A549 (cell line): Measurements from ENCODE around the gene NMNAT2. TPM values are rescaled to one million over a fixed set of nuclear protein-coding genes. Genes with fewer than 3 reads are reported as not detected.

Experiments
- ATAC-seq, 2 experiments: fragments of 200-7000 bp in 1 of 2; fragments of >200 bp in 1 of 2; cut with Nextera tagmentation in 1 of 2; cut with Tn5 transposase in 1 of 2; 3 replicates each; pipeline versions ENCODE4 v1.8.0 to v1.9.1; 2018 to 2020; ENCODE audit warnings: mild to moderate bottlenecking in 1 of 2, moderate library complexity in 1 of 2
- CTCF ChIA-PET: fragments of 300-600 bp; sonication (Branson Sonifier 250); formaldehyde crosslinking; extraction: SDS; loops from one replicate; lab custom pipeline; 2021; ENCODE audit warnings: antibody characterized with exemption, inconsistent platforms; lab: Yijun Ruan, JAX
- POLR2A ChIA-PET: fragments of 350-600 bp; formaldehyde crosslinking; extraction: SDS; loops from one replicate; lab custom pipeline; 2021; ENCODE audit warnings: antibody characterized with exemption, inconsistent platforms; lab: Yijun Ruan, JAX
- DNase-seq, 2 experiments: peaks; one replicate each; pipeline versions ENCODE4 v3.0.0 to v3.0.0-alpha.2; 2011 to 2016; ENCODE audit warnings: low read depth in 1 of 2, low spot score in 1 of 2
- FAIRE-seq: peaks from 2 replicates; lab custom pipeline; 2011; peaks lifted over from hg19 to GRCh38; lab: Jason Lieb, UNC
- H3K27ac ChIP-seq, 2 experiments: fragments of >200 bp; sonication (Bioruptor Twin); formaldehyde crosslinking; 3 replicates each; pipeline ENCODE4 v1.5.1; 2016 to 2017
- H3K4me1 ChIP-seq: fragments of >200 bp; sonication (Bioruptor Twin); formaldehyde crosslinking; 3 replicates; pipeline ENCODE4 v1.6.1; 2016
- H3K4me2 ChIP-seq: fragments of >200 bp; sonication (Bioruptor Twin); formaldehyde crosslinking; 3 replicates; pipeline ENCODE4 v1.6.1; 2016
- H3K4me3 ChIP-seq: fragments of >200 bp; sonication (Bioruptor Twin); formaldehyde crosslinking; 3 replicates; pipeline ENCODE4 v1.5.1; 2016
- H3K9me3 ChIP-seq: fragments of >200 bp; sonication (Bioruptor Twin); formaldehyde crosslinking; 3 replicates; pipeline ENCODE4 v1.6.1; 2016
- CBX2 ChIP-seq: fragments of 200-600 bp; sonication (generic); IDR thresholded peaks from 2 replicates; pipeline ENCODE4 v1.6.1; 2016; ENCODE audit warnings: low read depth, mild to moderate bottlenecking, borderline replicate concordance
- CBX8 ChIP-seq: fragments of 200-600 bp; sonication (generic); IDR thresholded peaks from 2 replicates; pipeline ENCODE4 v1.6.1; 2016
- CHD4 ChIP-seq: fragments of 200-600 bp; sonication (generic); IDR thresholded peaks from 2 replicates; pipeline ENCODE4 v1.6.1; 2016; ENCODE audit warnings: antibody characterized with exemption, mild to moderate bottlenecking, borderline replicate concordance
- CTCF ChIP-seq: fragments of >200 bp; sonication (Bioruptor Twin); formaldehyde crosslinking; IDR thresholded peaks from 3 replicates; pipeline ENCODE4 v1.5.1; 2016
- FOSL2 ChIP-seq, 2 experiments: fragments of 450-650 bp in 1 of 2; fragments of >200 bp in 1 of 2; sonication (Bioruptor Twin) in 1 of 2; formaldehyde crosslinking; IDR thresholded peaks; 2 replicates each; pipeline versions ENCODE4 v1.5.0 to v1.6.1; 2016 to 2020; ENCODE audit warnings: mild to moderate bottlenecking in 1 of 2, moderate library complexity in 1 of 2
- FOXS1 ChIP-seq: fragments of 250-450 bp; sonication (Bioruptor Pico); IDR thresholded peaks from 2 replicates; pipeline ENCODE4 v1.5.0; 2020; ENCODE audit warnings: mild to moderate bottlenecking, moderate library complexity
- HOXA7 ChIP-seq: fragments of 250-450 bp; sonication (Bioruptor Pico); IDR thresholded peaks from 2 replicates; pipeline ENCODE4 v1.5.0; 2020; ENCODE audit warnings: mild to moderate bottlenecking, moderate library complexity
- HOXB13 ChIP-seq: fragments of 250-450 bp; sonication (Bioruptor Pico); IDR thresholded peaks from 2 replicates; pipeline ENCODE4 v1.5.0; 2020; ENCODE audit warnings: low read depth, mild to moderate bottlenecking, moderate library complexity
- MAX ChIP-seq: IDR thresholded peaks from 2 replicates; pipeline ENCODE4 v1.6.1; 2012
- RAD21 ChIP-seq, 2 experiments: fragments of >200 bp in 1 of 2; sonication (Bioruptor Twin) in 1 of 2; formaldehyde crosslinking in 1 of 2; IDR thresholded peaks in 1 of 2; conservative IDR thresholded peaks in 1 of 2; 2 replicates in 1 of 2; 3 replicates in 1 of 2; pipeline ENCODE4 v1.6.1; 2012 to 2018; ENCODE audit warnings: inconsistent platforms in 1 of 2
- RARB ChIP-seq: fragments of 250-450 bp; sonication (Bioruptor Pico); IDR thresholded peaks from 2 replicates; pipeline ENCODE4 v1.8.0; 2021; ENCODE audit warnings: mild to moderate bottlenecking, moderate library complexity
- RNF2 ChIP-seq: fragments of 200-600 bp; sonication (generic); IDR thresholded peaks from 2 replicates; pipeline ENCODE4 v1.6.1; 2016; ENCODE audit warnings: low read depth, mild to moderate bottlenecking, antibody characterized with exemption, moderate library complexity, borderline replicate concordance
- SMC3 ChIP-seq: fragments of >200 bp; sonication (Bioruptor Twin); formaldehyde crosslinking; IDR thresholded peaks from 3 replicates; pipeline ENCODE4 v1.6.1; 2018; ENCODE audit warnings: inconsistent platforms
- whole genome bisulfite sequencing: methylation state at CpG from one replicate; pipeline ENCODE4 v1.1.6; 2017; ENCODE audit errors: missing lambda C conversion rate; 5-methylcytosine and 5-hydroxymethylcytosine counted together
- polyA plus RNA-seq, 4 experiments: library from polyadenylated mRNA; depleted of rRNA in 3 of 4; stranded (reverse); fragments of >200 nt; fragmentation: RNase III in 1 of 4; extraction: RNeasy Plus Mini Kit Qiagen cat#74134 plus additional on column Dnase treatment in 1 of 4; gene quantifications; 2 replicates in 3 of 4; 3 replicates in 1 of 4; pipeline ENCODE4 v1.2.3, GENCODE V29; 2011 to 2017
- TF ChIP-seq, protein P1 (sequence below): IDR thresholded peaks from 2 replicates; pipeline ENCODE4 v1.6.1; 2012

The NMNAT2 gene
- polyA plus RNA-seq, 2 of the 4 experiments (the other 2 are of a cell fraction), result 0.16 to 0.63 TPM

GRCh38 chr1:183234660-183235476 is 183.3 kb downstream of the NMNAT2 start:
- no peak for FAIRE-seq
- Histone ChIP-seq H3K4me3 (peak overlapping the region; percentile 28; the same call in 2 of the 3 replicates), H3K4me1 (peaks cover 24% of the 10 kb centered on the region), H3K27ac (peak overlapping the region; percentile 67 to 77)
- peak; percentile 75 to 88 for ATAC-seq
- 39% methylated on average over 15 of the region's 15 CpGs for WGBS
- TF ChIP-seq CBX8 (no peak), CBX2 (no peak), FOXS1 (CRISPR knock-in tag) (no peak), CTCF (peak; percentile 72), FOSL2 (IDR thresholded peaks at IDR 0.05) (no peak; the same call in 1 of the 2 replicates), FOSL2 (CRISPR knock-in tag; IDR thresholded peaks at IDR 0.05) (peak; percentile 57), CHD4 (no peak), RAD21 (conservative IDR thresholded peaks at IDR 0.05 in 1 of 2, IDR thresholded peaks at IDR 0.05 in 1 of 2) (peak; percentile 50 to 60), SMC3 (peak; percentile 71)
- TF ChIP-seq, all 56 proteins: peak for 4
- CTCF ChIA-PET, result interaction anchor here (0.7 to 2.9 kb wide), 58 partner anchors 8 to 292 kb away, joined by 3 to 20 read pairs (median 4); partner anchors contain the start of gene LAMC2
- Histone ChIP-seq H3K9me3 (no peaks in the 10 kb centered on the region), H3K4me2 (peak overlapping the region; percentile 72)
- POLR2A ChIA-PET, result interaction anchor here (0.9 to 1.3 kb wide), 2 partner anchors 54 to 272 kb away, joined by 4 to 8 read pairs; no protein-coding TSS in a partner anchor
- DNase-seq, result peak; percentile 59 to 70

DNA sequence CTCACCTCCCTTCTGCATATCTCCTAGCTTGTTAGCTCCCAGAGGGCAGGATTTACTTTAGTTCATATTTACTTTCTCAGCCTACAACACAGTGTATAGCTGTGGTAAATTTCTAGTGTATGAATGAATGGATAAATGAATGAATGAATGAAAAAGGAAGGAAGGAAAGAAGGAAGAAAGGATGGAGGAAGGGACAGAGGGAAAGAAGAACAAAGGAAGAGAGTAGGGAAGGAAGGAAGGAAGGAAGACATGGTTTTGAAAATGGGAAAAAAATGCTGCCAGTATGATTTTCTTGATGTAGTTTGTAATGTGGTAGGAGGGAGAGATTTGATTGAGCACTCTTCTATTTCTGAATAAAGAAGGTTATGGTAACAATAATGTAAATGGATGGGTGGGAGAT is 185.1 kb downstream of the NMNAT2 start:
- Histone ChIP-seq H3K4me1 (peaks cover 24% of the 10 kb centered on the region), H3K27ac (no peak overlapping the region), H3K9me3 (no peaks in the 10 kb centered on the region), H3K4me2 (no peak overlapping the region), H3K4me3 (no peak overlapping the region)
- CTCF ChIA-PET, result no interaction called here
- no peak for FAIRE-seq
- ATAC-seq, result no peak
- DNase-seq, result no peak
- POLR2A ChIA-PET, result no interaction called here
- TF ChIP-seq HOXB13, result no peak
- TF ChIP-seq RNF2, result no peak
- no peak for TF ChIP-seq MAX
- no peak for TF ChIP-seq CHD4
- TF ChIP-seq, protein P1, sequence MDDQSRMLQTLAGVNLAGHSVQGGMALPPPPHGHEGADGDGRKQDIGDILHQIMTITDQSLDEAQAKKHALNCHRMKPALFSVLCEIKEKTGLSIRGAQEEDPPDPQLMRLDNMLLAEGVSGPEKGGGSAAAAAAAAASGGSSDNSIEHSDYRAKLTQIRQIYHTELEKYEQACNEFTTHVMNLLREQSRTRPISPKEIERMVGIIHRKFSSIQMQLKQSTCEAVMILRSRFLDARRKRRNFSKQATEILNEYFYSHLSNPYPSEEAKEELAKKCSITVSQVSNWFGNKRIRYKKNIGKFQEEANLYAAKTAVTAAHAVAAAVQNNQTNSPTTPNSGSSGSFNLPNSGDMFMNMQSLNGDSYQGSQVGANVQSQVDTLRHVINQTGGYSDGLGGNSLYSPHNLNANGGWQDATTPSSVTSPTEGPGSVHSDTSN, result no peak

GRCh38 chr1:183231545-183231944 is 186.6 kb downstream of the NMNAT2 start:
- Histone ChIP-seq H3K4me2 (peak overlapping the region; percentile 22; the same call in 1 of the 3 replicates), H3K4me1 (peaks cover 24% of the 10 kb centered on the region), H3K4me3 (no peak overlapping the region), H3K27ac (no peak overlapping the region), H3K9me3 (no peaks in the 10 kb centered on the region)
- no peak for TF ChIP-seq RARB (CRISPR knock-in tag)
- TF ChIP-seq HOXA7 (CRISPR knock-in tag), result no peak
- TF ChIP-seq, protein P1, result no peak
- WGBS, result 90% methylated on average over 1 of the region's 1 CpG
- ChIA-PET POLR2A (no interaction called here), CTCF (interaction anchor here (0.8 to 3.1 kb wide), 2 partner anchors 11 to 269 kb away, joined by 5 to 7 read pairs; no protein-coding TSS in a partner anchor)
- ATAC-seq (no peak), DNase-seq (no peak), FAIRE-seq (no peak)
